Endothelial cell (in vitro differentiated cells): ENCODE measurements around the gene OXGR1. TPM values are rescaled to one million over a fixed set of nuclear protein-coding genes. Genes with fewer than 3 reads are reported as not detected.

Experiments
- DNase-seq: peaks from one replicate; pipeline ENCODE4 v3.0.0; 2021; ENCODE audit warnings: low spot score
- H3K27ac Mint-ChIP-seq: one replicate; pipeline ENCODE4 v1.8.0; 2021; ENCODE audit warnings: mixed read lengths, inconsistent platforms; ENCODE audit not compliant: unreplicated experiment
- H3K27me3 Mint-ChIP-seq: one replicate; pipeline ENCODE4 v1.8.0; 2021; ENCODE audit warnings: mild to moderate bottlenecking, moderate library complexity, mixed read lengths, inconsistent platforms; ENCODE audit not compliant: unreplicated experiment
- H3K36me3 Mint-ChIP-seq: one replicate; pipeline ENCODE4 v1.8.0; 2021; ENCODE audit warnings: mild to moderate bottlenecking, low read depth, mixed read lengths, inconsistent platforms; ENCODE audit not compliant: unreplicated experiment
- H3K4me1 Mint-ChIP-seq: one replicate; pipeline ENCODE4 v1.8.0; 2021; ENCODE audit warnings: mild to moderate bottlenecking, mixed read lengths, inconsistent platforms; ENCODE audit not compliant: unreplicated experiment
- H3K4me3 Mint-ChIP-seq: one replicate; pipeline ENCODE4 v1.8.0; 2021; ENCODE audit warnings: mild to moderate bottlenecking, mixed read lengths, inconsistent platforms; ENCODE audit not compliant: unreplicated experiment
- H3K9me3 Mint-ChIP-seq: one replicate; pipeline ENCODE4 v1.8.0; 2021; ENCODE audit warnings: mixed read lengths, inconsistent platforms; ENCODE audit not compliant: unreplicated experiment
- total RNA-seq: library from RNA; stranded (reverse); fragmentation: NEBNext Ultra II Directional; extraction: Animal tissue kit (Norgen Biotek cat#: 25700); gene quantifications from one replicate; pipeline ENCODE4 v1.2.1, GENCODE V29; 2021; ENCODE audit not compliant: unreplicated experiment
- TF ChIP-seq, protein P1 (sequence below): fragments of 200-600 bp; sonication (generic); IDR thresholded peaks from one replicate; pipeline ENCODE4 v1.5.0; 2021; ENCODE audit warnings: antibody characterized with exemption; ENCODE audit not compliant: unreplicated experiment

OXGR1 gene
- total RNA-seq, 1 donor from 2014 or later, result 0.15 TPM

DNA sequence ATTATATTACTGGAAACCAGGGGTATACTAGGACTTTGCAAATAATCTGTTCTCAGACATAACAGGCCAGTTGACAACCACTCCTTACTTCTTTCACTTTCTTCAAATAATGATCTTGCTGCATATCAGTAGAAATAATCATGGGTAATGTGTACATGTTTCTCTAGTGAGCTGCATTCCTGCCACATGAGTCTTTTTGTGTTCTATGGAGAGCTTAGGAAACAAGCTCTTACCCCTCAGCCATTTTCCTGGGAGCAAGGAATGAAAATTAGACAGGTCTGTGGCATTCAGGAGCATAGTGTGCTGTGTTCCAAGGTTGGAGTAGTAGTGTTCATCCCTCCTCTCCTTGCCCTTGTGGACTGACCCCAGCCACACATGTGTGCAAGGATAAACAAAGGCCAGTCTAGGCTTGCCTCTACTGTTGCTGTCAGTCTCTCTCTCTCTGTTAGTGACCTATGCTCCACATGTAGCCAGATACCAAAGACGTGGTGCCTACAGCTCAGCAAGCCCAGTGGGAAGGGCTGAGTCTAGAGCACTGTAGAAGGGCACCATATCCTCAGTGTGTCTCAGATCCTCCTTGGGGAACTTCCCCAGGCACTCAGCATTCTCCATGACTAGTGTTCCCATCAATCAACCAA, 11.5 kb upstream of the OXGR1 start:
- H3K27me3 Mint-ChIP-seq, result no peaks in the 10 kb centered on the region
- TF ChIP-seq, protein P1, sequence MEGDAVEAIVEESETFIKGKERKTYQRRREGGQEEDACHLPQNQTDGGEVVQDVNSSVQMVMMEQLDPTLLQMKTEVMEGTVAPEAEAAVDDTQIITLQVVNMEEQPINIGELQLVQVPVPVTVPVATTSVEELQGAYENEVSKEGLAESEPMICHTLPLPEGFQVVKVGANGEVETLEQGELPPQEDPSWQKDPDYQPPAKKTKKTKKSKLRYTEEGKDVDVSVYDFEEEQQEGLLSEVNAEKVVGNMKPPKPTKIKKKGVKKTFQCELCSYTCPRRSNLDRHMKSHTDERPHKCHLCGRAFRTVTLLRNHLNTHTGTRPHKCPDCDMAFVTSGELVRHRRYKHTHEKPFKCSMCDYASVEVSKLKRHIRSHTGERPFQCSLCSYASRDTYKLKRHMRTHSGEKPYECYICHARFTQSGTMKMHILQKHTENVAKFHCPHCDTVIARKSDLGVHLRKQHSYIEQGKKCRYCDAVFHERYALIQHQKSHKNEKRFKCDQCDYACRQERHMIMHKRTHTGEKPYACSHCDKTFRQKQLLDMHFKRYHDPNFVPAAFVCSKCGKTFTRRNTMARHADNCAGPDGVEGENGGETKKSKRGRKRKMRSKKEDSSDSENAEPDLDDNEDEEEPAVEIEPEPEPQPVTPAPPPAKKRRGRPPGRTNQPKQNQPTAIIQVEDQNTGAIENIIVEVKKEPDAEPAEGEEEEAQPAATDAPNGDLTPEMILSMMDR, result no peak
- no peak overlapping the region for H3K27ac Mint-ChIP-seq
- H3K36me3 Mint-ChIP-seq, result no peaks in the 10 kb centered on the region
- H3K4me1 Mint-ChIP-seq, result no peaks in the 10 kb centered on the region
- H3K9me3 Mint-ChIP-seq, result no peaks in the 10 kb centered on the region
- DNase-seq, result no peak
- H3K4me3 Mint-ChIP-seq, result no peak overlapping the region

DNA sequence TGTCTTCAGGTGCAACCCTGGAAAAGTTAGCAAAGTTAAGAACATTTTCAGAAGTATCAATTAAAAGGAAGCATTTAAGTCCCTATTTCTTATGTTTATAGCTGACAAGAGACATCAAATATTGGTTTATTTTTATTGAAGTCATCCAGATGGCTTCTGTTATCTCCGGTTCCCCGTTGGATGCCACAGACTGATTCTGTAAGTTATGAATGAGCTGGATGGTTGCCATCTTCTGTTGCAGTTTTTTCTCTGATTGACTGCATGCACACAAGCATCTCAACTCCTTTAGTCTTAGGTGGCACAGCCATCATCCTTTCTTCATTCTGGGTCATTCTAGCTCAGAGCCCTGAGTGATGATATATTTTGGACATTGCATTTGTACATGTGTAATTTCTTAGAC, 10.6 kb upstream of the OXGR1 start:
- H3K36me3 Mint-ChIP-seq, result no peaks in the 10 kb centered on the region
- H3K27me3 Mint-ChIP-seq, result no peaks in the 10 kb centered on the region
- no peak overlapping the region for H3K27ac Mint-ChIP-seq
- DNase-seq, result no peak
- H3K4me1 Mint-ChIP-seq, result no peaks in the 10 kb centered on the region
- H3K4me3 Mint-ChIP-seq, result no peak overlapping the region
- TF ChIP-seq, protein P1, result no peak
- H3K9me3 Mint-ChIP-seq, result no peaks in the 10 kb centered on the region

DNA sequence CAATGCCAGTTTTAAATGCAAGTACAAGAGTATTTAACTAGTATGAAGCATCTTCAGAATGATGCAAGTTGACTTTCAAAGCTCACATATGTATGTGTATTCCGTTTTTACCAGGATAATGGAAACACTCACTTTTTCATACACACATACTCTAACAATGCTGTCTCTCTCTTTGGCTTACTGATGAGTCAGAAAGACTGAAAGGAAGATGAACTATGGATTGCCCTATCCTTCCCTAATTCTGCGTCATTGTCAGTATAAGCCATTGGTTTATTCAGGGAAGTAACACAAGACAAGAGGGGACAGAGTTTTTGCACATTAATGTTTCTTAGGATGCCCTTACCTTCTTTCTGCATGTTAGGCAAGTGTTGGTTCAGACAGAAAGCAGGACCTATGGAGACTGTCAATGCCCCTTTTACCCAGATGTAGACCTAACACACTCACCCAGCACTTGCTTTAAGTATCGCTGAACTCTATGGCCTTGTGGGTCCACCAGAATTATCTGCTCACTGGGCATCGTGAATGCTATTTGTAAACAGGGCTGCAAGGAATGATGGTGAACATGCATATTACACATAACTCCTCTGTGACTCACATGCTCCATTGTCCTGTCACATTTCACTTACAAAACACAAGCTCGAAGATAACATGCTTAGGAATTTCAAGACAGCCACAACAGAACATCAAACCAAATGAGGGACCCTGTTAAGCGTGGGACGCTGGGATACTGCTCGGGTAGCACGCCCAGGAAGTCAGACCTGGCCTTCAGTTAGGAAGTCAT, 10.0 kb upstream of the OXGR1 start:
- Mint-ChIP-seq H3K4me3 (no peak overlapping the region), H3K27me3 (no peaks in the 10 kb centered on the region), H3K36me3 (no peaks in the 10 kb centered on the region), H3K27ac (no peak overlapping the region), H3K9me3 (no peaks in the 10 kb centered on the region), H3K4me1 (no peaks in the 10 kb centered on the region)
- DNase-seq, result no peak
- TF ChIP-seq, protein P1, result no peak

DNA sequence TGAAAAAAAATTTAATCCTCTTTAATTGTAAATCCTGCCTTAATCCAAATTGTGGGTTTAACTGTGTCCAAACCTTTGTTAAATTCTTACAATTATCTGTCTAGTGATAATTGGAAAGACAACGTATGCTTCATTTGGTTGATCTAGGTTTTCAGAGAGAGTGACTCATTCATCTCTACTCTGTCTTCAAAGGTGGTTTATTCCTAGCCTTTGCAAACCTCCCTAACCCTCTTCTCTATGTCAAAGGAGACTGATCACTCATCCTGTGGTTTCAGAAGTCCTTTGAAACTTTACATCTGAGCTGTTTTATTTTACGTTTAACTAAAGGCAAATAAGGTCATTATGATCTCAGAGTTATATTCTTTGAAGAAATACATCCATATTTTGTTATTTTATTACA, 8.8 kb upstream of the OXGR1 start:
- Mint-ChIP-seq H3K27me3 (no peaks in the 10 kb centered on the region), H3K27ac (no peak overlapping the region), H3K9me3 (no peaks in the 10 kb centered on the region), H3K4me1 (no peaks in the 10 kb centered on the region), H3K36me3 (no peaks in the 10 kb centered on the region), H3K4me3 (no peak overlapping the region)
- DNase-seq, result no peak
- TF ChIP-seq, protein P1, result no peak

DNA sequence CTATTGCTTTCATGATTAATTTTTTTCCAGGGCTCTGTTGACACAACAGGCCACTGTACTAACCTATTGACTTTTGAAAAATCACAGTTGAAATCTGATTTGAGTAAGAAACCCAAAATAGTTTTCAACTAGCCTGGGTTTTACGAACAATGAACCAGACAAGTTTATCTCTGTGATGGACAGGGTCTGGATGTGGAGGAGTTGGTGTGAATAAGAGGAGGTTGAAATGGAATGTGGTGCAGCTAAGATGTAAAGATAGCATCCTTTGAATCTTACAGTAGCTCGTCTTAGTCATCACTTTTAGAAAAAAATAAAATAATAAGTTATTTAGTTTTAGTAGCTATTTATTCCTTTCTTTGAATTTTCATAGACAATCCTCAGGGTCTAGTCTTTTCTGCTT, 8.3 kb upstream of the OXGR1 start:
- Mint-ChIP-seq H3K4me1 (no peaks in the 10 kb centered on the region), H3K9me3 (no peaks in the 10 kb centered on the region)
- DNase-seq, result no peak

More for the DNA sequence above, 8.3 kb upstream of the OXGR1 start:
- no peak overlapping the region for H3K27ac Mint-ChIP-seq
- H3K4me3 Mint-ChIP-seq, result no peak overlapping the region
- TF ChIP-seq, protein P1, result no peak
- no peaks in the 10 kb centered on the region for H3K27me3 Mint-ChIP-seq
- no peaks in the 10 kb centered on the region for H3K36me3 Mint-ChIP-seq
